Activated naive CD4-positive, alpha-beta T cell treated with anti-CD3 and anti-CD28 coated beads, Interleukin-2, amount 50 U/mL, for 24 hours (primary cell): Measurements from ENCODE around the gene C2orf76.

Source experiments
- H3K27ac Mint-ChIP-seq: one replicate; pipeline ENCODE4 v1.8.0; 2021; ENCODE audit warnings: mild to moderate bottlenecking, mixed read lengths
- H3K27me3 Mint-ChIP-seq: one replicate; pipeline ENCODE4 v1.8.0; 2021; ENCODE audit warnings: mixed read lengths
- H3K36me3 Mint-ChIP-seq: one replicate; pipeline ENCODE4 v1.8.0; 2021; ENCODE audit warnings: mixed read lengths
- H3K4me1 Mint-ChIP-seq: one replicate; pipeline ENCODE4 v1.8.0; 2021; ENCODE audit warnings: mixed read lengths
- H3K4me3 Mint-ChIP-seq: one replicate; pipeline ENCODE4 v1.8.0; 2021; ENCODE audit warnings: mild to moderate bottlenecking, mixed read lengths
- H3K9me3 Mint-ChIP-seq: one replicate; pipeline ENCODE4 v1.8.0; 2021; ENCODE audit warnings: mixed read lengths

C2orf76 gene

DNA sequence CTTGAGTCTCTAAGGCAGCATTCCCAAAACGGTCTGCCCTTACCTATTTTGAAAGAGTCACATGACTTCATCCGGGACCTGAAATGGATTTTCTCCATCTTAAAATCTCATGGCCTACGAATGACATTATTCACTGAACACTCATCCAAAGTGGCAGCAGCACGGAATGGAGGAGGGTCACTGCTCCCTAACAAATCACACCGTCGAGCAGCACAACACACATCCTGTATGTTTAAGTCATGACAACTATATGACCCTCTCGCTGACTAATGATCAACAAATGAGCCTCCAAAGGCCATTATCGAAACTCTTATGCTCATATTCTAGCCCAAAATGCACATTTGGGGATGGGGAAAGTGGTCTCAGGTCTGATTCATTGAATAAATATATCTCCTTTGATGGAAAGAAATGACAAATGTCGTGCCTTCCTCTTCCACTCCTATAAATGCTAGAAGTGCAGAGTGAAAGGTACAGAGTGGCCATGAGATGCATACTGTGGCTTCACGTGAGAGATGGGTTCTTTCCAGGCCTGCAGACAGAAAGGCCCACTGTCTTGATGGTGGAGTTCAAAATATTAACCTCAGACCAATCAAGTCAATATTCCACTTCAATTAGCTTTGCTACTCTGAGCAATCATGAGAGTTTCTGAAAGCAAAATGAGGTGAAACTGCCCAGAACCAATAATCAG lies 70.8 kb downstream of the C2orf76 start:
- no peak overlapping the region for H3K4me3 Mint-ChIP-seq
- H3K9me3 Mint-ChIP-seq, result no peaks in the 10 kb centered on the region
- H3K36me3 Mint-ChIP-seq, result peaks cover 5% of the 10 kb centered on the region
- peaks cover 3% of the 10 kb centered on the region for H3K4me1 Mint-ChIP-seq
- H3K27me3 Mint-ChIP-seq, result no peaks in the 10 kb centered on the region
- H3K27ac Mint-ChIP-seq, result no peak overlapping the region

DNA sequence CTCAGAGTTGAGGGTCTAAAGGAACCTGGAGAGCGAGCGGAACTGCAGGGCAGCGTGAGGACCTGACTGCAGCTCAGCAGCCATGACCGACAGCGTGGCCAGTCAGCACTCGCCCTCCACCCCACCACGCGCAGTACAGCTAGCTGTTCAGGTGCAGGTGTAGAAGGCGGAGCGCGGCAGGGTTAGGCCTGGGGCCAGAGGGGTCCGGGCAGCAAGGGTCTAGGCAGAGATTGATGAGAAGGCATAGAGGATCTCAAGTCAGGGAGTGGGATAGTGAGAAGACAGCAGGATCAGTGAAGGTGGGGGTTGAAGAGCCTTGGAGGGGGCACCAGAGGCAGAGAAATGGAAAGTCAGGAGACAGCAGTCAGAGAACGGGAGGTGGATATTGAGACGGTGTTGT lies 72.0 kb downstream of the C2orf76 start:
- Mint-ChIP-seq H3K4me1 (peaks cover 3% of the 10 kb centered on the region), H3K36me3 (no peaks in the 10 kb centered on the region), H3K4me3 (no peak overlapping the region), H3K27me3 (no peaks in the 10 kb centered on the region), H3K27ac (no peak overlapping the region), H3K9me3 (no peaks in the 10 kb centered on the region)

GRCh38 chr2:119293900-119294299 lies 72.7 kb downstream of the C2orf76 start:
- Mint-ChIP-seq H3K27ac (no peak overlapping the region), H3K4me1 (peaks cover 3% of the 10 kb centered on the region), H3K27me3 (no peaks in the 10 kb centered on the region), H3K36me3 (no peaks in the 10 kb centered on the region), H3K9me3 (no peaks in the 10 kb centered on the region), H3K4me3 (no peak overlapping the region)

DNA sequence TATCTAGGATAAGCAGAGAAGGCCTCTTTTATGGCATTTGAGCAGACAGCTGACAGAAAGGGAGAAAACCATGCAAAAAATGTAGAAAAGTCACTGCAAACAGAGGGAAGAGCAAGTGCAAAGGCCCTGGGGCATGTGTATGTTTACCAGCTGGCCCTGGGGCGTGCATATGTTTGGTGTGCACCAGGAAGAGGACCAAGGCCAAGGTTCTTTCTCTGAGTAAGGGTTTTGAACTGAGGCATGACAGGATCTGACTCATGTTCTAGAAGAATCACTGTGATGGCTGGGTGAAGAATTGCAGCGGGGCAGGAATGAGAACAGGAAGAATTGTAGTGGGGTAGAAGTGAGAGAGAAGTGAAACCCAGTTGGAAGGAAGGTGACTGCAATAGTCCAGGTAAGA lies 73.4 kb downstream of the C2orf76 start:
- H3K9me3 Mint-ChIP-seq, result no peaks in the 10 kb centered on the region
- H3K27me3 Mint-ChIP-seq, result no peaks in the 10 kb centered on the region
- H3K4me3 Mint-ChIP-seq, result no peak overlapping the region
- H3K27ac Mint-ChIP-seq, result no peak overlapping the region
- no peaks in the 10 kb centered on the region for H3K36me3 Mint-ChIP-seq
- peaks cover 3% of the 10 kb centered on the region for H3K4me1 Mint-ChIP-seq

GRCh38 chr2:119292226-119292625 lies 74.4 kb downstream of the C2orf76 start:
- Mint-ChIP-seq H3K4me1 (peaks cover 3% of the 10 kb centered on the region), H3K27me3 (no peaks in the 10 kb centered on the region), H3K27ac (no peak overlapping the region), H3K4me3 (no peak overlapping the region), H3K9me3 (no peaks in the 10 kb centered on the region), H3K36me3 (no peaks in the 10 kb centered on the region)

DNA sequence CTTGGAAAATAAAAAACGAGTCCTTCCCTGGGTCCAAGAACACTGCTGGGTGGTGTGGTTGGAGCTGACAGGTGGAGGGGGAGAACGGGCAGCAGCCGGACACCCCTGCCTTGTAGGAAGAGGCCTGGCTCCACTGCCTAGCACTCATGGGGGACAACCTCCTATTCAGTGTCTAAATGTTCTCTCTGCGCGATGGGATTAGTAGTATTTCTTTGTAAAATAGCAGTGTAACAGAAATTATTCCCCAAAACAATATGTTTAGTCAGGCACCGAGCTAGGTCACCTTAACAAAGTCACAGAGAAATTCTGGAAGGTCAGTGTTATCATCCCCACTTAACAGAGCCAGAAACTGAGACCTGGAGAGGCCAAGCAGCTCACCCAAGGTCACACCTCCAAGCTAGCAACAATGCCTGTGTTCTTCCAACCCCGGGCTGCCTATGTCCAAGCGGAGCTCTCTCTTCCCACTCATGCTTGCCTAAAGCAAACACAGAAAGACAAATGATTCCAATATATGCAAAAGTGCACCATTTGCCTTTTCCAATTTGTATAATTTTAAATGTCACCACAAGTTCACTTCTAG lies 75.0 kb downstream of the C2orf76 start:
- Mint-ChIP-seq H3K4me3 (no peak overlapping the region), H3K4me1 (peaks cover 3% of the 10 kb centered on the region), H3K27ac (no peak overlapping the region), H3K9me3 (no peaks in the 10 kb centered on the region), H3K36me3 (no peaks in the 10 kb centered on the region), H3K27me3 (no peaks in the 10 kb centered on the region)

GRCh38 chr2:119290859-119291587 lies 75.6 kb downstream of the C2orf76 start:
- Mint-ChIP-seq H3K36me3 (no peaks in the 10 kb centered on the region), H3K27me3 (no peaks in the 10 kb centered on the region), H3K9me3 (no peaks in the 10 kb centered on the region), H3K4me3 (no peak overlapping the region), H3K4me1 (peaks cover 3% of the 10 kb centered on the region), H3K27ac (no peak overlapping the region)

DNA sequence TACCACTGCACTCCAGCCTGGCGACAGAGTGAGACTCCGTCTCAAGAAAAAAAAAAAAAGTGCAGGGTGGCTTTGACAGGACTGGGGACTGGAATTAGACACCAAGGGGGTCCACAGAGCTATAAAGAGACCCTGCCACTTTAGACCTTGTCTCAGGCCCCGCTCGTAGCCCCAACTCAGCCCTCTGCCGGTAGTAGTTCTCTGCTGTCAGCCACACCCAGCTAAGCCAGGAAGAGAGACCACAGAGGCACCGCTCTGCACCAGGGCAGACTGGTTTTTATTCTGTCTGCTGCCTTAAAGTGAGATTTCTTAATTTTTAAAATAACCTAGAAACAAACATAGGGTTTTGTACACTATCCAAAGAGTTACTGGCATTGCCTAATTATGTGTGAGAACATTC lies 77.0 kb downstream of the C2orf76 start:
- Mint-ChIP-seq H3K4me1 (peaks cover 3% of the 10 kb centered on the region), H3K27me3 (no peaks in the 10 kb centered on the region), H3K27ac (no peak overlapping the region), H3K36me3 (no peaks in the 10 kb centered on the region), H3K4me3 (no peak overlapping the region), H3K9me3 (no peaks in the 10 kb centered on the region)

GRCh38 chr2:119289093-119289492 lies 77.5 kb downstream of the C2orf76 start:
- H3K9me3 Mint-ChIP-seq, result no peaks in the 10 kb centered on the region
- H3K4me3 Mint-ChIP-seq, result no peak overlapping the region

DNA sequence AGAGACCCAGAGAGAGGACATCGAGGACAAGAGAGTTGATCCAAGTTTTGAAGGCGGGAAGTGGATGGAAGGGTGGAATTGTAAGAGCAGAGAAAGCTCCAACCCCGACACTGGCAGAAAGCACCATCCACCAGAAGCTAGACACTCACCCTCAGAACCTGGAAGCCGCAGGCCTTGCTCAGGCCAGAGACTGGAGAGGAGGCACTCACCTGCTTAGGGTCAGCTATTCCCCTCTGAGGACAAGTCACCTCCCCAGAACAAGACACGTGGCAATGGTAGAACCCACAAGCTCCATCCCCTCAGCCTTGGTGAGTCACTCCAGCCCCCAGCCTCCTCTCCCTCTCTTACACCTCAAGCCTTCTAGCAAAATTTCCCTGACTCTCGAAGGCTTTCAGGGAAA lies 78.1 kb downstream of the C2orf76 start:
- Mint-ChIP-seq H3K27ac (no peak overlapping the region), H3K36me3 (no peaks in the 10 kb centered on the region), H3K27me3 (no peaks in the 10 kb centered on the region), H3K4me1 (peaks cover 3% of the 10 kb centered on the region), H3K4me3 (no peak overlapping the region), H3K9me3 (no peaks in the 10 kb centered on the region)

More at GRCh38 chr2:119289093-119289492, 77.5 kb downstream of the C2orf76 start:
- Mint-ChIP-seq H3K36me3 (no peaks in the 10 kb centered on the region), H3K27me3 (no peaks in the 10 kb centered on the region), H3K4me1 (peaks cover 3% of the 10 kb centered on the region), H3K27ac (no peak overlapping the region)

GRCh38 chr2:119286661-119287060 lies 80.0 kb downstream of the C2orf76 start:
- H3K36me3 Mint-ChIP-seq, result no peaks in the 10 kb centered on the region
- H3K27ac Mint-ChIP-seq, result no peak overlapping the region
- H3K27me3 Mint-ChIP-seq, result no peaks in the 10 kb centered on the region
- H3K4me3 Mint-ChIP-seq, result no peak overlapping the region
- H3K4me1 Mint-ChIP-seq, result peaks cover 3% of the 10 kb centered on the region
- H3K9me3 Mint-ChIP-seq, result no peaks in the 10 kb centered on the region

DNA sequence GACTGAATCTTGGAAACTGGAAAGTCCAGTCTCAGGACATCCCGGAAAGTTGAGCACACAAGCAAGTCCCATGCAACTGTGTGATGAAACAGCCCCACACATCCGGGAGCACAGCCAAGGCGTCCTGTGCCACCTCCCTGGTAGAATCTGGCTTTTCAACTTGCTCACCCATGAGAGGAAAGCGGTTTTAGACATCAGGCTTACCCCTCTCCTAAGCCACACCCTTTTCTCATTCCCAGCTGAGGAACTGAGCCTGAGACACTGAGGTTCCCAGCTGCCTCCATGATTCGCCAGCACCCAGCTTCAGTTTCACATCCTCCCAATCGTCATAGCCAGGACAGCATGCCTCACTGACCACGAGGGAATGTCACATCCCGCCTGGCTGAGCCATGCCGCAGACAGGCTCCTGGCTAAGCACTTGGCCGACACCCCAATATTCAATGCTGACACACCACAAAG lies 82.7 kb downstream of the C2orf76 start:
- Mint-ChIP-seq H3K4me1 (no peaks in the 10 kb centered on the region), H3K9me3 (no peaks in the 10 kb centered on the region), H3K36me3 (no peaks in the 10 kb centered on the region), H3K27me3 (no peaks in the 10 kb centered on the region), H3K27ac (no peak overlapping the region), H3K4me3 (no peak overlapping the region)

GRCh38 chr2:119282996-119283511 lies 83.6 kb downstream of the C2orf76 start:
- Mint-ChIP-seq H3K9me3 (no peaks in the 10 kb centered on the region), H3K36me3 (no peaks in the 10 kb centered on the region), H3K27ac (no peak overlapping the region), H3K4me1 (no peaks in the 10 kb centered on the region), H3K4me3 (no peak overlapping the region), H3K27me3 (no peaks in the 10 kb centered on the region)

GRCh38 chr2:119282146-119282995 lies 84.3 kb downstream of the C2orf76 start:
- H3K27ac Mint-ChIP-seq, result no peak overlapping the region
- H3K4me1 Mint-ChIP-seq, result no peaks in the 10 kb centered on the region
- H3K27me3 Mint-ChIP-seq, result no peaks in the 10 kb centered on the region
- no peaks in the 10 kb centered on the region for H3K36me3 Mint-ChIP-seq
- no peaks in the 10 kb centered on the region for H3K9me3 Mint-ChIP-seq
- H3K4me3 Mint-ChIP-seq, result no peak overlapping the region

- Mint-ChIP-seq H3K27me3 (no peaks in the 10 kb centered on the region), H3K4me1 (no peaks in the 10 kb centered on the region), H3K9me3 (no peaks in the 10 kb centered on the region), H3K4me3 (no peak overlapping the region), H3K27ac (no peak overlapping the region), H3K36me3 (no peaks in the 10 kb centered on the region)
Observed at GRCh38 chr2:119280680-119281079, 86.0 kb downstream of the C2orf76 start.
